ENCODE data around the gene PRKAG2.

PRKAG2 gene

DNA sequence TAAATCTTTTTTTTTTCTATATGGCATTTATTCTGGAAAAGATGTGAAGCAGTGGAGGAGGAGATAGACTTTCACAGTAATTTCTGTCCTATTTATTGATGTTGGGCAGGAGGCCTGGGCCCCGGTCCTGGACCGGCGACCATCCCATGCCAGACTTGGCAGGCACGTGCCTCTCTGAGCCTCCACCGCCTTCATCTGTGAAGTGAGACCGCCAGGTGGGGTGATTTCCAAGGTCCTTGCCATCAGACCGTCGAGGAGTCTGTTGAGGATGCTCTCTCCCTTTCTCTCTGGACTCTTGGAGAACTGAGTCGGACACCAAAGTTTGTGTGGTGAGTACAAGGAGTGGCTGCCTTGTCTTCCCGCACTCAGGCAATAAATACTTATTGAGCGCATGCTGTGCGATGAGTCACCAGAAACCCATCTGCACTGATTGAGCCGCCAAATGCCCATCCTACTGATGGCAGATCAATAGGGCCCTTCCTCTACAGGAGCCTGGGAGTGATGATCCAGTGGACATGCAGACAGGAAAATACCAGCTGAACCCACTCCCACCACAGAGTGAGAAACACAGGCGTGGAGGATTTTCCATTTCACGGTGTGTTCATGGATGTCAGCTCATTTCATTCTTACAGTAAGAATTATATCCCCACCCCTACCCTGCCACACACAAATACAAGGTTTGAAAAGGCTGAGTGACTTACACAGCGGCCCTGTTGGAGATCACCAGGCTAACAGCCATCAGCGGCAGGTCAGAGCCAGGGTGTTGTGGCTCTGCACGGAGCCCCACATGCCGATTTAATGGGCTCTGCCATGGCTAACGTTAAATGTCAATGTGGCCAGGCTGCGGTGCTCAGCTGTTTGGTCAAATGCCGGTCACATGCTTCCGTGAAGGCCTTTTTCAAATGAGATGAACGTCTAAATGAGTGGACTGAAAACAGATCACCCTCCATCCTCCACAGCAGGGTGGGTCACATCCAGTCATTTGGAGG lies 11.5 kb upstream of the PRKAG2 start:
- H3K9ac ChIP-seq (ENCODE audit: low read depth, low read length, poor library complexity, severe bottlenecking): no peak overlapping the region
- TF ChIP-seq CTCF (conservative IDR thresholded peaks at IDR 0.05; ENCODE audit: low read length): no peak
- no peak for TF ChIP-seq EZH2phosphoT487 (IDR thresholded peaks at IDR 0.05; ENCODE audit: borderline replicate concordance)
- no peaks in the 10 kb centered on the region for H3F3A ChIP-seq (ENCODE audit: low read depth)
- no peak overlapping the region for H3K4me3 ChIP-seq (ENCODE audit: low read length, poor library complexity, severe bottlenecking)
- no peak overlapping the region for H3K4me2 ChIP-seq (ENCODE audit: low read depth, low read length, poor library complexity, severe bottlenecking)
- no peaks in the 10 kb centered on the region for H4K20me1 ChIP-seq (ENCODE audit: insufficient read depth, low read length, poor library complexity, severe bottlenecking)
- H3K9me2 ChIP-seq (replicated peaks; ENCODE audit: low read depth, low read length): no peaks in the 10 kb centered on the region
- H3K36me3 ChIP-seq (ENCODE audit: insufficient read depth, low read length): no peaks in the 10 kb centered on the region
- no peaks in the 10 kb centered on the region for H3K79me2 ChIP-seq (ENCODE audit: insufficient read depth, low read length)
- H2AFZ ChIP-seq (ENCODE audit: low read length): no peak overlapping the region
- no peaks in the 10 kb centered on the region for H3K4me1 ChIP-seq (ENCODE audit: insufficient read depth, low read length, poor library complexity, severe bottlenecking)
- H3K27me3 ChIP-seq (ENCODE audit: insufficient read depth, low read length, poor library complexity, severe bottlenecking): peaks cover 3% of the 10 kb centered on the region
- no peaks in the 10 kb centered on the region for H3K9me3 ChIP-seq (ENCODE audit: insufficient read depth, low read depth, low read length)

DNA sequence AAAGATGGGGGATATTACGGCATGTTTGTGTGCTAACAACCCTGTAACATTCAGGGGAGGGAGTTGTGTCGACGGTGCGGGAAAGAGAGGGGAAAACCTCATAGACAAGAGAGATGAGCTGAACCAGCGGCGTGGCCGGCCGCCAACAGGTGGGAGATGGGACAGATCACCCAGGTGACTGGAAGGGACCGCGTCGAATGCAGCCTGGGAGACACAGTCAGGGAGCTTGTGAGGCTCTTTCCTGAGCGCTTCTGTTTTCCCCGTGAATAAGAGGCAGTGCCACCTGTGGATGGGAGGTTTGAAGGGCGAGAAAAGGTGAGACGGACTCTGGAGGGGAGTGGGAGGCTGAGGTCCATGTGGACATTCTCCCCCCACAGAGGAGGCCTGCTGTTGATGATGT lies 9.9 kb upstream of the PRKAG2 start:
- H3K9me3 ChIP-seq (ENCODE audit: insufficient read depth, low read depth, low read length): no peaks in the 10 kb centered on the region
- no peaks in the 10 kb centered on the region for H3K79me2 ChIP-seq (ENCODE audit: insufficient read depth, low read length)
- H3K4me2 ChIP-seq (ENCODE audit: low read depth, low read length, poor library complexity, severe bottlenecking): no peak overlapping the region
- no peak overlapping the region for H2AFZ ChIP-seq (ENCODE audit: low read length)
- H3K36me3 ChIP-seq (ENCODE audit: insufficient read depth, low read length): no peaks in the 10 kb centered on the region
- H3K9ac ChIP-seq (ENCODE audit: low read depth, low read length, poor library complexity, severe bottlenecking): no peak overlapping the region
- no peaks in the 10 kb centered on the region for H4K20me1 ChIP-seq (ENCODE audit: insufficient read depth, low read length, poor library complexity, severe bottlenecking)
- no peaks in the 10 kb centered on the region for H3F3A ChIP-seq (ENCODE audit: low read depth)
- no peaks in the 10 kb centered on the region for H3K4me1 ChIP-seq (ENCODE audit: insufficient read depth, low read length, poor library complexity, severe bottlenecking)
- no peak for TF ChIP-seq EZH2phosphoT487 (IDR thresholded peaks at IDR 0.05; ENCODE audit: borderline replicate concordance)
- TF ChIP-seq CTCF (conservative IDR thresholded peaks at IDR 0.05; ENCODE audit: low read length): no peak
- H3K4me3 ChIP-seq (ENCODE audit: low read length, poor library complexity, severe bottlenecking): no peak overlapping the region
- H3K9me2 ChIP-seq (replicated peaks; ENCODE audit: low read depth, low read length): no peaks in the 10 kb centered on the region
- H3K27me3 ChIP-seq (ENCODE audit: insufficient read depth, low read length, poor library complexity, severe bottlenecking): peaks cover 17% of the 10 kb centered on the region

- TF ChIP-seq CTCF (conservative IDR thresholded peaks at IDR 0.05; ENCODE audit: low read length): no peak
- no peak for TF ChIP-seq EZH2phosphoT487 (IDR thresholded peaks at IDR 0.05; ENCODE audit: borderline replicate concordance)
- H2AFZ ChIP-seq (ENCODE audit: low read length): no peak overlapping the region
- no peaks in the 10 kb centered on the region for H3F3A ChIP-seq (ENCODE audit: low read depth)
- no peak overlapping the region for H3K4me2 ChIP-seq (ENCODE audit: low read depth, low read length, poor library complexity, severe bottlenecking)
- no peaks in the 10 kb centered on the region for H3K4me1 ChIP-seq (ENCODE audit: insufficient read depth, low read length, poor library complexity, severe bottlenecking)
- no peak overlapping the region for H3K4me3 ChIP-seq (ENCODE audit: low read length, poor library complexity, severe bottlenecking)
- H4K20me1 ChIP-seq (ENCODE audit: insufficient read depth, low read length, poor library complexity, severe bottlenecking): no peaks in the 10 kb centered on the region
- peaks cover 17% of the 10 kb centered on the region for H3K27me3 ChIP-seq (ENCODE audit: insufficient read depth, low read length, poor library complexity, severe bottlenecking)
- H3K9me3 ChIP-seq (ENCODE audit: insufficient read depth, low read depth, low read length): no peaks in the 10 kb centered on the region
- no peak overlapping the region for H3K9ac ChIP-seq (ENCODE audit: low read depth, low read length, poor library complexity, severe bottlenecking)
- no peaks in the 10 kb centered on the region for H3K9me2 ChIP-seq (replicated peaks; ENCODE audit: low read depth, low read length)
- no peaks in the 10 kb centered on the region for H3K79me2 ChIP-seq (ENCODE audit: insufficient read depth, low read length)
- no peaks in the 10 kb centered on the region for H3K36me3 ChIP-seq (ENCODE audit: insufficient read depth, low read length)
These were observed 8.3 kb upstream of the PRKAG2 start for GRCh38 chr7:151885202-151885580.
